ENCODE measurements around the gene GTPBP1. TPM values are rescaled to one million over a fixed set of nuclear protein-coding genes. Genes with fewer than 3 reads are reported as not detected.

GTPBP1 gene
- polyA plus RNA-seq, 2 donors, result 12.5 to 19.4 TPM

DNA sequence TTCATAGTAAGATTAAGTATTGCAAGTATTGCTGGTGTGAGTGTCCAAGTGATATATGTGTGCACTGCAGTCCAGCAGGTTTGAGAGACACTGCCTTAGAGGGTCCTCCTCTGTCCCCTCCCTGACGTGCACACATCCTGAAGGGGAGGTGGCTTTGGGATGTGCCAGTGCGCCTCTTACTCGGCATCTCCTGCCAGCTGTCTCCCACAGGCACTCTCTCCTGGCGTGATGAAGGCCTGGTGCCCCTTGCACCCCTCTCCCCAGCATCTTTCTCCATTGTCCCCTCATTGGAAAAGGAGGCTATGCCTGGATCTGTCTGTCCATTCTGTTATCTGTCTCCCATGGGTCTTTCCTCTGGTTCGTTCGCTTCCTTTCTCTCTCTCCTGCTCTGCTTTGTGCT is 24.2 kb downstream of the GTPBP1 start:
- WGBS, 2 donors, result 86 to 91% methylated on average over 6 of the region's 6 CpGs
- H3K27ac ChIP-seq (ENCODE audit: low read depth in 2 of 2, low read length in 1 of 2), result no peak overlapping the region
- H3K36me3 ChIP-seq (ENCODE audit: control insufficient read depth in 2 of 2, insufficient read depth in 2 of 2, low read length in 1 of 2), result peaks cover 39 to 67% of the 10 kb centered on the region in 2 donors
- no peak overlapping the region for H3K4me3 ChIP-seq (ENCODE audit: low read depth in 1 of 2, low read length in 2 of 2)
- no peaks in the 10 kb centered on the region for H3K9me3 ChIP-seq (ENCODE audit: control insufficient read depth in 2 of 2, insufficient read depth in 1 of 2, low read depth in 1 of 2, low read length in 1 of 2)
- H3K27me3 ChIP-seq (ENCODE audit: control insufficient read depth in 1 of 2, insufficient read depth in 2 of 2, low read length in 2 of 2), result no peaks in the 10 kb centered on the region
- H3K4me1 ChIP-seq (ENCODE audit: control insufficient read depth in 2 of 2, insufficient read depth in 2 of 2, low read length in 1 of 2), result peaks cover 0 to 17% of the 10 kb centered on the region in 2 donors

- 95 to 98% methylated on average over 13 of the region's 13 CpGs for WGBS, 2 donors
- H3K36me3 ChIP-seq (ENCODE audit: control insufficient read depth in 2 of 2, insufficient read depth in 2 of 2, low read length in 1 of 2), result peaks cover 39 to 63% of the 10 kb centered on the region in 2 donors
- no peaks in the 10 kb centered on the region for H3K27me3 ChIP-seq (ENCODE audit: control insufficient read depth in 1 of 2, insufficient read depth in 2 of 2, low read length in 2 of 2)
- no peak overlapping the region for H3K4me3 ChIP-seq (ENCODE audit: low read depth in 1 of 2, low read length in 2 of 2)
- H3K4me1 ChIP-seq (ENCODE audit: control insufficient read depth in 2 of 2, insufficient read depth in 2 of 2, low read length in 1 of 2), result peaks cover 0 to 17% of the 10 kb centered on the region in 2 donors
- no peaks in the 10 kb centered on the region for H3K9me3 ChIP-seq (ENCODE audit: control insufficient read depth in 2 of 2, insufficient read depth in 1 of 2, low read depth in 1 of 2, low read length in 1 of 2)
- H3K27ac ChIP-seq (ENCODE audit: low read depth in 2 of 2, low read length in 1 of 2), result no peak overlapping the region
Observed at GRCh38 chr22:38730411-38730871, 24.7 kb downstream of the GTPBP1 start.

DNA sequence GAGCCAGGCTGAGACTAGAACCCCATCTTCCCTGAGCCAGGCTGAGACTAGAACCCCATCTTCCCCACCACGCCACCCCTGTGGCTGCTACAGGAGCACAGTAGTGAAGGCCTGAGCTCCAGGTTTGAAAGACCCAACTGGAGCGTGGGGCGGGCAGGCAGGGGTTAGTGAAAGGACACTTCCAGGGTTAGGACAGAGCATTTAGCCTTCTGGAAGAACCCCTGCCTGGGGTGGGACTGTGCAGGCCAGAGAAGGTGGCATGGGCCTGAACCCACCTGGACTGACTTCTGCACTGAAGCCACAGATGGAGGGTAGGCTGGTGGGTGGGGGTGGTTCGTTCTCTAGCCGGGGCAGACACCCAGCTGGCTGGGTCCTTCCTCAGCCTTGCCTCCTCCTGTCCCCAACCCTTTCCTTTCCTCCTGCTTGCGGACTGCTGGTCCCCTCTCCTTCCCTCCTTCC is 26.0 kb downstream of the GTPBP1 start:
- Histone ChIP-seq H3K36me3 (ENCODE audit: control insufficient read depth in 2 of 2, insufficient read depth in 2 of 2, low read length in 1 of 2) (peaks cover 36 to 62% of the 10 kb centered on the region in 2 donors), H3K9me3 (ENCODE audit: control insufficient read depth in 2 of 2, insufficient read depth in 1 of 2, low read depth in 1 of 2, low read length in 1 of 2) (no peaks in the 10 kb centered on the region), H3K4me1 (ENCODE audit: control insufficient read depth in 2 of 2, insufficient read depth in 2 of 2, low read length in 1 of 2) (peaks cover 0 to 17% of the 10 kb centered on the region in 2 donors), H3K27me3 (ENCODE audit: control insufficient read depth in 1 of 2, insufficient read depth in 2 of 2, low read length in 2 of 2) (no peaks in the 10 kb centered on the region), H3K4me3 (ENCODE audit: low read depth in 1 of 2, low read length in 2 of 2) (no peak overlapping the region), H3K27ac (ENCODE audit: low read depth in 2 of 2, low read length in 1 of 2) (no peak overlapping the region)
- WGBS, 2 donors, result 75% methylated on average over 6 of the region's 6 CpGs

- Histone ChIP-seq H3K27ac (ENCODE audit: low read depth in 2 of 2, low read length in 1 of 2) (peak overlapping the region in 1 of 2 donors; percentile 17), H3K9me3 (ENCODE audit: control insufficient read depth in 2 of 2, insufficient read depth in 1 of 2, low read depth in 1 of 2, low read length in 1 of 2) (no peaks in the 10 kb centered on the region), H3K27me3 (ENCODE audit: control insufficient read depth in 1 of 2, insufficient read depth in 2 of 2, low read length in 2 of 2) (no peaks in the 10 kb centered on the region), H3K4me3 (ENCODE audit: low read depth in 1 of 2, low read length in 2 of 2) (no peak overlapping the region), H3K36me3 (ENCODE audit: control insufficient read depth in 2 of 2, insufficient read depth in 2 of 2, low read length in 1 of 2) (peaks cover 35 to 62% of the 10 kb centered on the region in 2 donors), H3K4me1 (ENCODE audit: control insufficient read depth in 2 of 2, insufficient read depth in 2 of 2, low read length in 1 of 2) (peaks cover 0 to 17% of the 10 kb centered on the region in 2 donors)
- 53 to 54% methylated on average over 13 of the region's 13 CpGs for WGBS, 2 donors
Observed at GRCh38 chr22:38732251-38732815, 26.6 kb downstream of the GTPBP1 start.

GRCh38 chr22:38733329-38733723 is 27.6 kb downstream of the GTPBP1 start:
- no peaks in the 10 kb centered on the region for H3K9me3 ChIP-seq (ENCODE audit: control insufficient read depth in 2 of 2, insufficient read depth in 1 of 2, low read depth in 1 of 2, low read length in 1 of 2)
- peaks cover 0 to 17% of the 10 kb centered on the region in 2 donors for H3K4me1 ChIP-seq (ENCODE audit: control insufficient read depth in 2 of 2, insufficient read depth in 2 of 2, low read length in 1 of 2)

DNA sequence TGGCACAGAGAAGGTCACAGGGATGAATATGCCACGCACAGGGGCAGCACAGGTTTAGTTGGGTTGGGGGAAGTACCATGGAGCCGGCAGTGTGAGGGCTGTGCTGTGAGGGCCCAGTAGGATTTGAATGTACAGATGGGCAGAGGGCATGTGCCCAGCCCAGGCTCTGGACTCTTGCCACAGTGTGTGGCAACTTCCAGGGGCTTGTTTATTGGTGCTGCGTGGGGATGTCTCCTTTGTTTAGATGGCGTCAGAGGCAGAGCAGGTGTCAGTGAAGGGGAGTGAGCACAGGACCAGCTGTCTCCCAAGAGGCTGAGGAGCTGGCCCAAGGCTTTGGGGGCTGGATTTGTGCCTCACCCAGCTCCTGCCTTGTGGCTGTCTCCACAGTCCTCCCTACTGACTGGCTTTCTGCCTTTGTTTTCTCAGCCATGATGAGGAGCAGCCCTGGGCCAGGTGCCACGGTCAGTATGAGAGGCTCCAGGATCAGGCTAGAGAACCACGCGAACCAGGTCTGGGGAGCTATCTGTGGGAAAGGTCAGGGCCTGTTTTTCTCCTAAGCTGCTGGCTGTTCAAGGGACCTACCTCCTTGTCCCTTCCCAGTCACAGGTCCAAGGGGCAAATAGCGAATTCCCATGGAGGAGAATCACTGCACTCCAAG is 28.1 kb downstream of the GTPBP1 start:
- Histone ChIP-seq H3K9me3 (ENCODE audit: control insufficient read depth in 2 of 2, insufficient read depth in 1 of 2, low read depth in 1 of 2, low read length in 1 of 2) (no peaks in the 10 kb centered on the region), H3K4me3 (ENCODE audit: low read depth in 1 of 2, low read length in 2 of 2) (no peak overlapping the region), H3K36me3 (ENCODE audit: control insufficient read depth in 2 of 2, insufficient read depth in 2 of 2, low read length in 1 of 2) (peaks cover 39 to 62% of the 10 kb centered on the region in 2 donors), H3K4me1 (ENCODE audit: control insufficient read depth in 2 of 2, insufficient read depth in 2 of 2, low read length in 1 of 2) (peaks cover 0 to 17% of the 10 kb centered on the region in 2 donors), H3K27ac (ENCODE audit: low read depth in 2 of 2, low read length in 1 of 2) (peak overlapping the region; percentile 46 to 66), H3K27me3 (ENCODE audit: control insufficient read depth in 1 of 2, insufficient read depth in 2 of 2, low read length in 2 of 2) (no peaks in the 10 kb centered on the region)
- WGBS, 2 donors, result 51 to 54% methylated on average over 8 of the region's 8 CpGs

More at GRCh38 chr22:38733329-38733723, 27.6 kb downstream of the GTPBP1 start:
- H3K27ac ChIP-seq (ENCODE audit: low read depth in 2 of 2, low read length in 1 of 2), result peak overlapping the region; percentile 53 to 66
- H3K36me3 ChIP-seq (ENCODE audit: control insufficient read depth in 2 of 2, insufficient read depth in 2 of 2, low read length in 1 of 2), result peaks cover 40 to 62% of the 10 kb centered on the region in 2 donors
- no peak overlapping the region for H3K4me3 ChIP-seq (ENCODE audit: low read depth in 1 of 2, low read length in 2 of 2)
- H3K27me3 ChIP-seq (ENCODE audit: control insufficient read depth in 1 of 2, insufficient read depth in 2 of 2, low read length in 2 of 2), result no peaks in the 10 kb centered on the region
- WGBS, 2 donors, result 32% methylated on average over 4 of the region's 4 CpGs

- Histone ChIP-seq H3K9me3 (ENCODE audit: control insufficient read depth in 2 of 2, insufficient read depth in 1 of 2, low read depth in 1 of 2, low read length in 1 of 2) (no peaks in the 10 kb centered on the region), H3K27ac (ENCODE audit: low read depth in 2 of 2, low read length in 1 of 2) (peak overlapping the region; percentile 46 to 66), H3K4me1 (ENCODE audit: control insufficient read depth in 2 of 2, insufficient read depth in 2 of 2, low read length in 1 of 2) (peaks cover 0 to 17% of the 10 kb centered on the region in 2 donors), H3K27me3 (ENCODE audit: control insufficient read depth in 1 of 2, insufficient read depth in 2 of 2, low read length in 2 of 2) (no peaks in the 10 kb centered on the region), H3K36me3 (ENCODE audit: control insufficient read depth in 2 of 2, insufficient read depth in 2 of 2, low read length in 1 of 2) (peaks cover 45 to 62% of the 10 kb centered on the region in 2 donors), H3K4me3 (ENCODE audit: low read depth in 1 of 2, low read length in 2 of 2) (no peak overlapping the region)
- WGBS, 2 donors, result 87 to 88% methylated on average over 13 of the region's 13 CpGs
Observed at GRCh38 chr22:38734421-38735100, 28.8 kb downstream of the GTPBP1 start.

DNA sequence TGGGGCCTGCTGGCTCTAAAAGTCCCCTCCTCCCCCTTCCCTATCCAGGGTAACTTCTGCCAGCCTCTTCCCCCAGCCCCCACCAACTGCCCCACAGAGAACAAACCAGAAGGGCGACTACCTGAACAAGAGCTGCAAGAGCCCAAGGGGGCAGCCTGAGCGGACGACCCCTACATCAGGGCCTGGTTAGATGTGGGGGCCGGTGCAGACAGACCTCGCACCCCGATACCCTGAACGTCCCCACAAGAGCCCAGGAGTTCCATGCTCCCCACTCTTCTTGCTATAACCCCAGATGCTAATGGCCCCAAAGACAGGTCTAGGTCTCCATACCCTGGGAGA is 29.4 kb downstream of the GTPBP1 start:
- Histone ChIP-seq H3K4me3 (ENCODE audit: low read depth in 1 of 2, low read length in 2 of 2) (no peak overlapping the region), H3K4me1 (ENCODE audit: control insufficient read depth in 2 of 2, insufficient read depth in 2 of 2, low read length in 1 of 2) (peaks cover 0 to 17% of the 10 kb centered on the region in 2 donors), H3K36me3 (ENCODE audit: control insufficient read depth in 2 of 2, insufficient read depth in 2 of 2, low read length in 1 of 2) (peaks cover 45 to 64% of the 10 kb centered on the region in 2 donors), H3K27me3 (ENCODE audit: control insufficient read depth in 1 of 2, insufficient read depth in 2 of 2, low read length in 2 of 2) (no peaks in the 10 kb centered on the region), H3K27ac (ENCODE audit: low read depth in 2 of 2, low read length in 1 of 2) (peak overlapping the region in 1 of 2 donors; percentile 11), H3K9me3 (ENCODE audit: control insufficient read depth in 2 of 2, insufficient read depth in 1 of 2, low read depth in 1 of 2, low read length in 1 of 2) (no peaks in the 10 kb centered on the region)
- WGBS, 2 donors, result 88 to 95% methylated on average over 7 of the region's 7 CpGs

DNA sequence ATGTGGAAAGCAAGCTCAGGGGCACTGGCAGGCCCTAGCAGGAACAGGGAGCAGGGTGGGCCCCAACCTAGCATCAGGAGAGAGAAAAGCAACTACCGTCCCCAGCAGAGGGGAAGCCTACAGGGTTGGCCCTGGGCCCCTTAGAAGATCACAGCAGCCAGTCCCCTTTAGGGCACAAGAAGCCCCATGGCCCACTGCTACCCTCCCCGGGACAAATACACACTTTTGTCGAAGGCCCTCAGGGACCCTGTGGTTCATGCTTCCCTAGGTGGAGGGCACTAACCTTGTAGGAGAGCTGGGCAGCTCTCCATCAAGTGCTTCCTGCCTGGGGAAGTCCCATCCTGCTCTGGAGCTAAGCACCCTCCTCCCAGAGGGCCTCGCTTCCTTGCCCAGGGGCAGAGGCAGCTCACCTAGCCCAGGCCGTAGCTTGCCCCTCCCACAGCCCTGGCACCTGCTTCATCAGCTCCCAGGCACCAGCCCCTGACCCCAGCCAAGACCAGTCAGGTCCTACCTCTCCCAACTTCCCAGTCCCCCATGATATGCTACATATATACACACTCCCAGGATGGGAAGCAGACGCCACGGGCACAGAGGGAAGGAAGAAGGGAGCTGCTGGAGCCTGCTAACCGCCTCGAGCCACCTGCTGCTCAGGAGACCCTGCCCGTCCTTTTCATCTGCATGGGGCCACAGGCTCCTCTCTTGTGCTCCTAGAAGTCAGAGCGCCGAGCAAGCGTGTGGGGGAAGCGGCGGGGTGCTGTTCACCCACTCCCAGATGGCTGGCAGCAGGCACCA is 29.9 kb downstream of the GTPBP1 start:
- peaks cover 46 to 64% of the 10 kb centered on the region in 2 donors for H3K36me3 ChIP-seq (ENCODE audit: control insufficient read depth in 2 of 2, insufficient read depth in 2 of 2, low read length in 1 of 2)
- H3K4me3 ChIP-seq (ENCODE audit: low read depth in 1 of 2, low read length in 2 of 2), result no peak overlapping the region
- H3K4me1 ChIP-seq (ENCODE audit: control insufficient read depth in 2 of 2, insufficient read depth in 2 of 2, low read length in 1 of 2), result peaks cover 0 to 17% of the 10 kb centered on the region in 2 donors
- no peaks in the 10 kb centered on the region for H3K27me3 ChIP-seq (ENCODE audit: control insufficient read depth in 1 of 2, insufficient read depth in 2 of 2, low read length in 2 of 2)
- H3K27ac ChIP-seq (ENCODE audit: low read depth in 2 of 2, low read length in 1 of 2), result peak overlapping the region in 1 of 2 donors; percentile 11
- H3K9me3 ChIP-seq (ENCODE audit: control insufficient read depth in 2 of 2, insufficient read depth in 1 of 2, low read depth in 1 of 2, low read length in 1 of 2), result no peaks in the 10 kb centered on the region
- WGBS, 2 donors, result 65 to 76% methylated on average over 15 of the region's 15 CpGs
